ENCODE results near the gene ARVCF. TPM values are rescaled to one million over a fixed set of nuclear protein-coding genes. Genes with fewer than 3 reads are reported as not detected.

The ARVCF gene
- total and polyA plus RNA-seq, 9 of the 15 experiments (the other 6 are each of a cell fraction or from before 2014, with no cell fraction given), result 0.03 to 97.4 (median 15.6) TPM

DNA sequence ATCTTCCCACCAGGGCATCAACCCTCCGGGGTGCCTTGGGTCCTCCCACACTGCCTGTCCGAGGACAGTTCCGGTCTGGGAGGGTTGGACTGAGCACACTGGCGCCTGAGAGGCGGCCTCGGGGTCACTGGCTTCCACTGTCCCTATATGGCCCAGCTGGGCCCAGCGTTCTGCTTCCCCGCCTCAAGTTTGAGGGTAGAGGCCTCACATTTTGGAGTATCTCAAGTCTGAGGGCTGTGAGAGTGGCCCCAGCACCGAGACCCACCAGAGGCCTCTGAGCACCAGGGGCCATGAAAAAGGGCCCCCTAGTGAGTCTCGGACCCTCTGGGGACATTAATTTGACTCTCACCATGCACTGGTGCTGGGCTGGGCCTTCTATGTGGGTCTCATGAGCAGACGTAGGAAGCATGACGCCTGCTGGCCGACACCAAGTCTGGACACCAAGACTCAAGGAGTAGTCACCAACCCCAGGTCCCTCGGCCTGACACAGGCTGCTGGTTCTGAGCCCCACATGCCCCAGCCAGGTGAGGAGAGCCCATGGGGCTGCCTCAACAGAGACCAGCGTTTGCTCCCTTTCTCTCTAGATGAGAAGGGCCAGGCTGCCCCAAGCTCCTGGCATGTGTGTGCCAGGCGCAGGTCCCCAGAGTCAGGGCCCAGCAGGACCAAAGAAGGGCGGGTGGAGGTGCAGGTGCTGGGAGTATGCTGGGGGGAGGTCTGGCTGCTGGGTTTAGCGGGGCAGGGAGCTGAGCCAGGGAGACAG lies 27.5 kb downstream of the ARVCF start (continued):
- TF ChIP-seq, protein P1, sequence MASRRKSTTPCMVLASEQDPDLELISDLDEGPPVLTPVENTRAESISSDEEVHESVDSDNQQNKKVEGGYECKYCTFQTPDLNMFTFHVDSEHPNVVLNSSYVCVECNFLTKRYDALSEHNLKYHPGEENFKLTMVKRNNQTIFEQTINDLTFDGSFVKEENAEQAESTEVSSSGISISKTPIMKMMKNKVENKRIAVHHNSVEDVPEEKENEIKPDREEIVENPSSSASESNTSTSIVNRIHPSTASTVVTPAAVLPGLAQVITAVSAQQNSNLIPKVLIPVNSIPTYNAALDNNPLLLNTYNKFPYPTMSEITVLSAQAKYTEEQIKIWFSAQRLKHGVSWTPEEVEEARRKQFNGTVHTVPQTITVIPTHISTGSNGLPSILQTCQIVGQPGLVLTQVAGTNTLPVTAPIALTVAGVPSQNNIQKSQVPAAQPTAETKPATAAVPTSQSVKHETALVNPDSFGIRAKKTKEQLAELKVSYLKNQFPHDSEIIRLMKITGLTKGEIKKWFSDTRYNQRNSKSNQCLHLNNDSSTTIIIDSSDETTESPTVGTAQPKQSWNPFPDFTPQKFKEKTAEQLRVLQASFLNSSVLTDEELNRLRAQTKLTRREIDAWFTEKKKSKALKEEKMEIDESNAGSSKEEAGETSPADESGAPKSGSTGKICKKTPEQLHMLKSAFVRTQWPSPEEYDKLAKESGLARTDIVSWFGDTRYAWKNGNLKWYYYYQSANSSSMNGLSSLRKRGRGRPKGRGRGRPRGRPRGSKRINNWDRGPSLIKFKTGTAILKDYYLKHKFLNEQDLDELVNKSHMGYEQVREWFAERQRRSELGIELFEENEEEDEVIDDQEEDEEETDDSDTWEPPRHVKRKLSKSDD (conservative IDR thresholded peaks at IDR 0.05; ENCODE audit: low read length), result 0 out of 2 replicates have a peak, but pooled peaks have one; percentile 42
- TF ChIP-seq, protein P2, sequence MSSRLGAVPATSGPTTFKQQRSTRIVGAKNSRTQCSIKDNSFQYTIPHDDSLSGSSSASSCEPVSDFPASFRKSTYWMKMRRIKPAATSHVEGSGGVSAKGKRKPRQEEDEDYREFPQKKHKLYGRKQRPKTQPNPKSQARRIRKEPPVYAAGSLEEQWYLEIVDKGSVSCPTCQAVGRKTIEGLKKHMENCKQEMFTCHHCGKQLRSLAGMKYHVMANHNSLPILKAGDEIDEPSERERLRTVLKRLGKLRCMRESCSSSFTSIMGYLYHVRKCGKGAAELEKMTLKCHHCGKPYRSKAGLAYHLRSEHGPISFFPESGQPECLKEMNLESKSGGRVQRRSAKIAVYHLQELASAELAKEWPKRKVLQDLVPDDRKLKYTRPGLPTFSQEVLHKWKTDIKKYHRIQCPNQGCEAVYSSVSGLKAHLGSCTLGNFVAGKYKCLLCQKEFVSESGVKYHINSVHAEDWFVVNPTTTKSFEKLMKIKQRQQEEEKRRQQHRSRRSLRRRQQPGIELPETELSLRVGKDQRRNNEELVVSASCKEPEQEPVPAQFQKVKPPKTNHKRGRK (tag; IDR thresholded peaks at IDR 0.05), result no peak
- TF ChIP-seq, protein P3, sequence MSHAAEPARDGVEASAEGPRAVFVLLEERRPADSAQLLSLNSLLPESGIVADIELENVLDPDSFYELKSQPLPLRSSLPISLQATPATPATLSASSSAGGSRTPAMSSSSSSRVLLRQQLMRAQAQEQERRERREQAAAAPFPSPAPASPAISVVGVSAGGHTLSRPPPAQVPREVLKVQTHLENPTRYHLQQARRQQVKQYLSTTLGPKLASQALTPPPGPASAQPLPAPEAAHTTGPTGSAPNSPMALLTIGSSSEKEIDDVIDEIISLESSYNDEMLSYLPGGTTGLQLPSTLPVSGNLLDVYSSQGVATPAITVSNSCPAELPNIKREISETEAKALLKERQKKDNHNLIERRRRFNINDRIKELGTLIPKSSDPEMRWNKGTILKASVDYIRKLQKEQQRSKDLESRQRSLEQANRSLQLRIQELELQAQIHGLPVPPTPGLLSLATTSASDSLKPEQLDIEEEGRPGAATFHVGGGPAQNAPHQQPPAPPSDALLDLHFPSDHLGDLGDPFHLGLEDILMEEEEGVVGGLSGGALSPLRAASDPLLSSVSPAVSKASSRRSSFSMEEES (CRISPR knock-in tag; IDR thresholded peaks at IDR 0.05), result no peak
- TF ChIP-seq TAF1 (IDR thresholded peaks at IDR 0.05; ENCODE audit: control insufficient read depth, extremely low read depth, insufficient read depth, low read length, severe bottlenecking) (no peak), XRCC4 (IDR thresholded peaks at IDR 0.05; ENCODE audit: extremely low read depth, insufficient read depth, insufficient read length) (no peak), ZNF695 (CRISPR knock-in tag; IDR thresholded peaks at IDR 0.05) (no peak), JUND (IDR thresholded peaks at IDR 0.05; ENCODE audit: borderline replicate concordance, low read depth, low read length) (peak; percentile 52), JUND (tag; IDR thresholded peaks at IDR 0.05; ENCODE audit: borderline replicate concordance, low read depth, low read length) (peak; percentile 53; the same call in 2 of the 3 replicates), ZNF696 (CRISPR knock-in tag; conservative IDR thresholded peaks at IDR 0.05) (no peak)
- TF ChIP-seq, protein P4, sequence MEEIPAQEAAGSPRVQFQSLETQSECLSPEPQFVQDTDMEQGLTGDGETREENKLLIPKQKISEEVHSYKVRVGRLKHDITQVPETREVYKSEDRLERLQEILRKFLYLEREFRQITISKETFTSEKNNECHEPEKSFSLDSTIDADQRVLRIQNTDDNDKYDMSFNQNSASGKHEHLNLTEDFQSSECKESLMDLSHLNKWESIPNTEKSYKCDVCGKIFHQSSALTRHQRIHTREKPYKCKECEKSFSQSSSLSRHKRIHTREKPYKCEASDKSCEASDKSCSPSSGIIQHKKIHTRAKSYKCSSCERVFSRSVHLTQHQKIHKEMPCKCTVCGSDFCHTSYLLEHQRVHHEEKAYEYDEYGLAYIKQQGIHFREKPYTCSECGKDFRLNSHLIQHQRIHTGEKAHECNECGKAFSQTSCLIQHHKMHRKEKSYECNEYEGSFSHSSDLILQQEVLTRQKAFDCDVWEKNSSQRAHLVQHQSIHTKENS (CRISPR knock-in tag; IDR thresholded peaks at IDR 0.05), result no peak
- TF ChIP-seq, protein P5, sequence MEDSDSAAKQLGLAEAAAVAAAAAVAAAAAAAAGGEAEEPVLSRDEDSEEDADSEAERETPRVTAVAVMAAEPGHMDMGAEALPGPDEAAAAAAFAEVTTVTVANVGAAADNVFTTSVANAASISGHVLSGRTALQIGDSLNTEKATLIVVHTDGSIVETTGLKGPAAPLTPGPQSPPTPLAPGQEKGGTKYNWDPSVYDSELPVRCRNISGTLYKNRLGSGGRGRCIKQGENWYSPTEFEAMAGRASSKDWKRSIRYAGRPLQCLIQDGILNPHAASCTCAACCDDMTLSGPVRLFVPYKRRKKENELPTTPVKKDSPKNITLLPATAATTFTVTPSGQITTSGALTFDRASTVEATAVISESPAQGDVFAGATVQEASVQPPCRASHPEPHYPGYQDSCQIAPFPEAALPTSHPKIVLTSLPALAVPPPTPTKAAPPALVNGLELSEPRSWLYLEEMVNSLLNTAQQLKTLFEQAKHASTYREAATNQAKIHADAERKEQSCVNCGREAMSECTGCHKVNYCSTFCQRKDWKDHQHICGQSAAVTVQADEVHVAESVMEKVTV (CRISPR knock-in tag; IDR thresholded peaks at IDR 0.05), result no peak
- TF ChIP-seq, protein P6, sequence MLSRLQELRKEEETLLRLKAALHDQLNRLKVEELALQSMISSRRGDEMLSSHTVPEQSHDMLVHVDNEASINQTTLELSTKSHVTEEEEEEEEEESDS (CRISPR knock-in tag; IDR thresholded peaks at IDR 0.05), result no peak
- TF ChIP-seq, protein P7, sequence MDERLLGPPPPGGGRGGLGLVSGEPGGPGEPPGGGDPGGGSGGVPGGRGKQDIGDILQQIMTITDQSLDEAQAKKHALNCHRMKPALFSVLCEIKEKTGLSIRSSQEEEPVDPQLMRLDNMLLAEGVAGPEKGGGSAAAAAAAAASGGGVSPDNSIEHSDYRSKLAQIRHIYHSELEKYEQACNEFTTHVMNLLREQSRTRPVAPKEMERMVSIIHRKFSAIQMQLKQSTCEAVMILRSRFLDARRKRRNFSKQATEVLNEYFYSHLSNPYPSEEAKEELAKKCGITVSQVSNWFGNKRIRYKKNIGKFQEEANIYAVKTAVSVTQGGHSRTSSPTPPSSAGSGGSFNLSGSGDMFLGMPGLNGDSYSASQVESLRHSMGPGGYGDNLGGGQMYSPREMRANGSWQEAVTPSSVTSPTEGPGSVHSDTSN (CRISPR knock-in tag; IDR thresholded peaks at IDR 0.05; ENCODE audit: low read depth), result no peak
- TF ChIP-seq, protein P7 (tag; conservative IDR thresholded peaks at IDR 0.05; ENCODE audit: low read depth), result no peak; the same call in 1 of the 2 replicates

Measured in K562 (cell line).